Right renal cortex interstitium (tissue), 3 donors: ENCODE measurements around the gene DCDC2B. TPM values are rescaled to one million over a fixed set of nuclear protein-coding genes. Genes with fewer than 3 reads are reported as not detected.
"Not testable (repeated sequence)": the region's sequence is repeated elsewhere in the genome, so short reads cannot be mapped to it uniquely, and the experiment has no call there.

Experiments
- DNase-seq, 3 donors: peaks; one replicate each; pipeline ENCODE4 v3.0.0-alpha.2; 2013; ENCODE audit warnings: low read depth in 3 of 3, low spot score in 2 of 3
- polyA plus RNA-seq, 3 donors: library from polyadenylated mRNA; unstranded; fragments of 120-200 nt; gene quantifications; one replicate each; pipeline ENCODE4 v1.2.1, GENCODE V29; 2013; ENCODE audit not compliant: insufficient read length in 3 of 3

Gene DCDC2B
- polyA plus RNA-seq, result under 1 TPM; 0.37 to 0.74 (median 0.62) TPM

DNA sequence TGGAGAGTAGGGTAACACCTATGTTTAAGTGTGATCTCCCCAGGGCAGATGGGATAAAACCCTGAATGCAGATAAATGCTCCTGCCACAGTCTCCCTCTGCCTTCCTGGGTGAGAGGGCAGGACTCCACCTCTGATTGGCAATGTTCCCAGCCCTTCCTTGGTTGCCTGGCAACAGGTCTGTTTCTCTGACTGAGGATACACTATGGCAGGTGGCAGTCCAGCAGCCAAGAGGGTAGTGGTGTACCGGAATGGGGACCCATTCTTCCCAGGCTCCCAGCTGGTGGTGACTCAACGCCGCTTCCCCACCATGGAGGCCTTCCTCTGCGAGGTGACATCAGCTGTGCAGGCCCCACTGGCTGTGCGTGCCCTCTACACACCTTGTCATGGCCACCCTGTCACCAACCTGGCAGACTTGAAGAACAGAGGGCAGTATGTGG lies at the start of gene DCDC2B:
DCDC2B (plus strand) TSS at position 199 of the 438 bp plus-strand sequence; CDS start at position 204, 5 bp downstream.
- DNase-seq, result no peak

DNA sequence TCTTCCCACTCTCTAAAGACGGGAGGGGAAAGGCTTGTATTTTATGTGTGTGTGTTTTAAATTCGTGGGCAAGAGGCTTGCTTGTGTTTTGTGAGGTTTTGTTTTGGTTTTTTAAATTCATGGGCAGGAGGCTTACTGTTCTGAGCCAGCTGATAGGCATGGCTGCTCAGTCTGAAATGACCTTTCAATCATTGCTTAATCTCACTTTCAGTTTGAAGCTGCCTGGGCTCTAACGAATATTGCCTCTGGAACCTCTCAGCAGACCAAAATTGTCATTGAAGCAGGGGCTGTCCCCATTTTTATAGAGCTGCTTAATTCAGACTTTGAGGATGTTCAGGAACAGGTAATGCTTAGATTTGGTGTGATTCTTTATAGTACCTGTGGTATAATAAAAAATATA lies 49.7 kb upstream of the DCDC2B start:
- no peak for DNase-seq

DNA sequence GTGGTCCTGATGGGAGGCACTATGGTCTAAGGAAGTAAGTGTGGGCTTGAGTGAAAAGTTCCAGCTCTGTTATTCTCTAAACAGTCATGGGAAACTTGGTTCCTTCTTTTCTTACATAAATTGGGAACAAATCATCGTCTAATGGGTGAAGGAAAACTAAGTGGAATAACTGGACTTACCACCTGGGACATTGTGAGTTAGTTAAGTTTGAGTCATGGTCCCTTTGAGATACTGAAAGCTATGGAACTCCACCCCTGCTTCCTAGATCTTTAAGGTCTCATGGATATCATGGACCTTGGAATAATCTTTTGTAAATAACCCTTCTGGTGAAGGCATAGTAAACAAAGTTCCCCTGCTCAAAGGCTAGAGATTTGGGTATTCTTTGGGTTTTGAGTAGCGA lies 45.5 kb upstream of the DCDC2B start:
- no peak for DNase-seq

DNA sequence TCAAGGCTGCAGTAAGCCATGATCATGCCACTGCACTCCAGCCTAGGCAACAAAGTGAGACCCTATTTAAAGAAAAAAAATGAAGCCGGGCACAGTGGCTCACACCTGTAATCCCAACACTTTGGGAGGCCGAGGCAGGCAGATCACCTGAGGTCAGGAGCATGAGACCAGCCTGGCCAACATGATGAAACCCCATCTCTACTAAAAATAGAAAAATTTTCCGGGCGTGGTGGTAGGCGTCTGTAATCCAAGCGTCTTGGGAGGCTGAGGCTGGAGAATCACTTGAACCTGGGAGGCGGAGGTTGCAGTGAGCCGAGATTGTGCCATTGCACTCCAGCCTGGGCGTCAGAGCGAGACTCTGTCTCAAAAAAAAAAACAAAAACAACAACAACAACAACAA lies 43.3 kb upstream of the DCDC2B start:
- DNase-seq, result not testable (repeated sequence)

DNA sequence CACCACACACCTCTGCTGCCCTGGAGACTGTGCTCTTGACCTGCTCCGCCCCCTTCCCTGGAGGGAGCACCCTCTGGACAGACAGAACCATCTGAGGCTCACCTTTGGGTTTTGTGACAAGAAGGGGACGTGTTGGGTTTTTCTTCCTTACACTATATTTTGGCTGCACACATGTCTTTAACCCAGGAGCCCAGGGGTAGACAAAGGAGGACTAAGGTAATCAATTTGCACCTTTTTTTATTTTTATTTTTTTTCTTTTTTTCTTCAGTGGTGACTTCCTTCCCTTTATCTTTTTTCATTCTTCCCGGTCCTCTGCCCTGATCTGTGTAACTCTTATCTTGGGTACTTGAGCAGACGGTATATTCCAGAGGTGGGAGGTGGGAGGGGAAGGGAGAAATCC lies 37.9 kb upstream of the DCDC2B start:
- DNase-seq, result no peak

DNA sequence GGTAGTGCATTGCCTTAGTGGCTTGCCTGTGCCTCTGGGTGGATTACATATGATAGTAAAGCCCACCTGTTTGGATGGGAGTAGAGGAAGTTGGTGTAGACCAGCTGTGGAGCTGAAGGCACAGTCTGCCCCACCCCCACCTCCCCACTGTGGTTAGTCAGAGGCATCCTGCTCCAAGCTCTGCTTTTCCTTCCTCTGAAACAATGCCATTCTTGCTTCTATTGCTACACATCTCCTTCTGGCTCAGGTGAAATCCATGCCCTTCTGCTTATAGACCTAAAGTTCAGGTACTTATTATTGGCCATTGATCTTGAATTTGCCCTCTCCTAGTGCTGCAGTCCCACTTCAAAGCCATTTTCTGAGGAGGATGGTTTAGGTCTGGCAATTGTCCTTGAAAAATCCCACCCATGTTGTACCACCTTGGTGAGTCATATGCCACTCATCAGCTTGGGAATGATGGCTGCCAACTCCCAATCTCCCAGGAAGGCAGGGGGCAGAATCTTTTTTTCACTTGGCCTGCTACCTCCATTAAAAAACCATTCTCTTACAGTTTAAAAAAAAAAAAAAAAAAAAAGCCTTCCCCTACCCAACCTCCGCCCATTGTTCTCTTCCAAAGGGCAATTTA lies 36.2 kb upstream of the DCDC2B start:
- no peak for DNase-seq

DNA sequence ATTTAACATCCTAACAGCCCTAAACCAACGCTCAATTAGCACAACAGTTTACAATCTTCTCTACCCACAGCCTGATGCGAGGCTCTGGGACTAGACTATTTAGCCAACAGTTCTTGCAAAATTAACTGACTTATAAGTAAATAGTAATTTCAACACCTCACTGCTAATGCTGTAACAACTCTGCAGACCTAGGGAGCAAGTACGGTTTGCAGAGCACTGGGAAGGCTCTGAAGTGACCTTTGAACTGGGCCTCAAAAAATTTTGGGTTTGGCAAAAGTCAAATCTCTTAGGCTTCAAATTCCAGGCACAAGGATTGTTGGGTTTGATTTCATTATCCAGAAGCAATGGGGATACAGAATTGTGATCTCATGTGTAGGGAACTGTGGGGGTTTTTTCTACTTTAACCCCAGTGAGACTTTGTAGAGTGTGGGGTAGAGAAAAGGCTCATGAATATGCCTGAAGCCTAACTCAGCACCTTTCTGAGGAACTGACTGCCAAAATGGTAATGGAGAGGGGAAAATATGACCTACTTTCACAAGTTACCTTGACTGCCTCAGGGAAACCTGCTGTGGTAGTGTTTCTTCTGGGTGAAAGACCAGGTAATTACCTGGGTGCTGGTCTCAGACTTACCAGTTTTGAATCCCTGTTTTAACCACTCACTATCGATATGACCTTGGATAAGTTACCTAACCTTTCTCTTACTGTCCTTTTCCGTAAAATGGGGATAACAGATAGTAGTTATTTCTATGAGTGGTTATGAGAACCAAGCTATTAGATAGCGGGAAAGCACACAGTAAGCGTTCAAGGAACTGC lies 30.3 kb upstream of the DCDC2B start:
- DNase-seq, result no peak

DNA sequence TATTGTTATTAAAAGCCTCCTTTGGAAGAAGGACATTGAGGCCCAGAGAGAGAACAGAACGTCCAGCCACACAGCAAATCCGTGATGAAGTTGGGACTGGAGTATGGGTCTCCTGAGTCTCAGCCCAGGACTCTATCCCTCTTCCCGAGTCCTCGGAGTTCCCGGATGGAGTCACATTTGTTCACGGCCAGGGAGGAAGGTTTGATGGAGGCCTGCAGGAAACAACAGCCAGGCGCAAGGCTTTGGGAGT lies 29.8 kb upstream of the DCDC2B start:
- no peak for DNase-seq

GRCh38 chr1:32179443-32180185 lies 29.3 kb upstream of the DCDC2B start, which contains the start of gene TXLNA:
TSS of gene TXLNA (plus strand) at chr1:32179675. CDS start at chr1:32180346, 671 bp downstream.
- DNase-seq, result peak in 2 of 3 donors; percentile 78 to 87

- no peak for DNase-seq
Measured at GRCh38 chr1:32180186-32181060, 28.5 kb upstream of the DCDC2B start.

DNA sequence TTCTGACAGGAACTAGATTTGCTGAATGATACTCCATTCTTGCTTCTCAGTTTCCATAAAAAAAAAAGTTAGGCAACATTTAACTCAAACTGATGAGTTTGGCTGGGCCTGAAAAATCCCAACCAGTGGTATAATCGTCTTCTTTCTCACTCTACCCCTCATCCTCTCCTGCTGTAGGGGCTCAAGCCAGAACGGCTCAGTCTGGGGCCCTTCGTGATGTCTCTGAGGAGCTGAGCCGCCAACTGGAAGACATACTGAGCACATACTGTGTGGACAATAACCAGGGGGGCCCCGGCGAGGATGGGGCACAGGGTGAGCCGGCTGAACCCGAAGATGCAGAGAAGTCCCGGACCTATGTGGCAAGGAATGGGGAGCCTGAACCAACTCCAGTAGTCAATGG lies 27.8 kb upstream of the DCDC2B start:
- no peak for DNase-seq

GRCh38 chr1:32181563-32181962 lies 27.3 kb upstream of the DCDC2B start:
- DNase-seq, result no peak

DNA sequence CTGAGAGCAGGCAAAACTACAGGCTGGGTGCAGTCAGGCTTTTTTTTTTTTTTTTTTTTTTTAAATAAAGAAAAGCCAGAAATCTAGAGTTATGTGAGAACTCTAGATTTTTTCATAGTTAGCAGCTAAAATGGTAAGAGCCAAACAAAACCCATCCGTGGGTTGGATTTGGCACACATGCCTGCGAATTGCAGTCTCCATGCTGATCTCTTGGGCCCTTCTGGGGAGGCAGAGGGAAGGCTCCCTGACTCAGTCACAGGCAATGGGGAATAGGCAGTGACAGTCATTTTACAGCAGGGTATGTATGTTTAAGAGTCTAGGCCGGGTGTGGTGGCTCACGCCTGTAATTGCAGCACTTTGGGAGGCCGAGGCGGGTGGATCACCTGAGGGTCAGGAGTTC lies 26.8 kb upstream of the DCDC2B start:
- no peak for DNase-seq

DNA sequence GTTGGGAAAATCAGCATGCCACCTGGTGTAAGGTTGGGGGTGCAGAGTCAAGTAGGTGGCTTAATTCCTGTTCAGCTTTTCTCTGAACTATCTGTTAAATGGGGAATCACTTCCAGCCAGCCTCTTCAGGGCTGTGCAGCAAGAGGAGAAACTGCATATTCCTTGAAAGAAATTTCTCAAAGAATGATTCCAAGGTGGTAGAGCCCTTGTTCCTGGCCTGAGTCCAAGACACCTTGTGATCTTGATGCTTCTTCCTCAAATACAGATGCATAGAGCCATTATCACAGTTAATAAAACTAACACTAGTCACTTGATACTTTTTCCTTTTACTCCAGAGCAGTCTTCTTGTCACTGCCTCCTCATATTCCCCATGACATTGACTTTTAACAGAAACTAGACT lies 24.2 kb upstream of the DCDC2B start:
- DNase-seq, result no peak

- no peak for DNase-seq
Measured at GRCh38 chr1:32186077-32186476, 22.8 kb upstream of the DCDC2B start.

DNA sequence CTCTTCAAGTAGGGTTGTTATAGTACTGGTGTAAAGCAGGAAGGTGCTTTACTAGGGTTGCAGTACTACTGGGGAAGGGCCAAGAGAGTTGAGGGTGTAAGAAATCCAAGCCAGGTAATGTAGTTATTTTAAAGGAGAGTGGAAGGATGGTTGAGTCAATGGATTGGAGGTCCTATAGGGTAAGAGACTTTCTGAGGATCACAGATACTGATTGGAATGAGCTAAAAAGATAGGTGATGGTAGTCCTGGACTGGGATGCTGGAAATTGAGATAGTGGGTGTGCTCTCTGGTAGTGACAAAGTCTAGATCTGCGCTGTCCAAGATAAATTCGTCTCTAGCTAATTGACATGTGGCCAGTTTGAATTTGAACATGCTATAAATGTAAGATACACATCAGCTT lies 22.4 kb upstream of the DCDC2B start:
- DNase-seq, result no peak

GRCh38 chr1:32187850-32188249 lies 21.0 kb upstream of the DCDC2B start:
- no peak for DNase-seq

- no peak for DNase-seq
Measured at GRCh38 chr1:32192220-32192948, 16.5 kb upstream of the DCDC2B start.

DNA sequence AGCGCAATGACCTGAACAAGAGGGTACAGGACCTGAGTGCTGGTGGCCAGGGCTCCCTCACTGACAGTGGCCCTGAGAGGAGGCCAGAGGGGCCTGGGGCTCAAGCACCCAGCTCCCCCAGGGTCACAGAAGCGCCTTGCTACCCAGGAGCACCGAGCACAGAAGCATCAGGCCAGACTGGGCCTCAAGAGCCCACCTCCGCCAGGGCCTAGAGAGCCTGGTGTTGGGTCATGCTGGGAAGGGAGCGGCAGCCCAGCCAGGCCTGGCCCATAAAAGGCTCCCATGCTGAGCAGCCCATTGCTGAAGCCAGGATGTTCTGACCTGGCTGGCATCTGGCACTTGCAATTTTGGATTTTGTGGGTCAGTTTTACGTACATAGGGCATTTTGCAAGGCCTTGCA lies 13.9 kb upstream of the DCDC2B start:
- no peak for DNase-seq

DNA sequence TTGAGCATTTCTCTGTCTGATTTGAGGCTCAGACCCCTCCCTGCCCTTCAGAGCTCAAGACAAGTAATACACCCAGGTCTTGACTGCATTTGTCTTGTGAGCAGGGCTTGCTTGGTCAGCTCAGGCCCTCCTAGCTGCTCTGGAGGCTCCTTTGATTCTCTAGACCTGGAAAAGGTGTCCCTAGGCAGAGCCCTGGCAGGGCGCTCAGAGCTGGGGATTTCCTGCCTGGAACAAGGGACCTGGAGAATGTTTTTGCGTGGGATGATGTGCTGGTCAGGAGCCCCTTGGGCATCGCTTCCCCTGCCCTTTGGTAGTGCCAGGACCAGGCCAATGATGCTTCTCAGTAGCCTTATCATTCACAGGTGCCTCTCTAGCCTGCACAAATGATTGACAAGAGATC lies 13.4 kb upstream of the DCDC2B start:
- no peak for DNase-seq
